ENCODE data around the gene TBKBP1. TPM values are rescaled to one million over a fixed set of nuclear protein-coding genes. Genes with fewer than 3 reads are reported as not detected.

Gene TBKBP1
- total RNA-seq, 1 experiment from 2014 or later = 3.8 TPM

Other genes starting within 250 kb of the TBKBP1 start
- gene NPEPPS, start 163.1 kb upstream of the TBKBP1 start, total RNA-seq (2014; rRNA removed) = 73.4 and 92.3 TPM in 2 replicates
- gene KPNB1, start 44.2 kb upstream of the TBKBP1 start, total RNA-seq (2014; rRNA removed) = 401 and 457 TPM in 2 replicates
- gene TBX21, start 39.1 kb downstream of the TBKBP1 start, total RNA-seq (2014; rRNA removed) = not detected in 2 replicates
- 15.3 and 21.4 TPM in 2 replicates for gene OSBPL7, start 127.6 kb downstream of the TBKBP1 start, total RNA-seq (2014; rRNA removed)
- 45.4 and 47.5 TPM in 2 replicates for gene MRPL10, start 137.4 kb downstream of the TBKBP1 start, total RNA-seq (2014; rRNA removed)
- 0.45 and 1.4 TPM in 2 replicates for gene LRRC46, start 137.5 kb downstream of the TBKBP1 start, total RNA-seq (2014; rRNA removed)
- 59.8 and 60.2 TPM in 2 replicates for gene SCRN2, start 147.1 kb downstream of the TBKBP1 start, total RNA-seq (2014; rRNA removed)
- gene SP6, start 157.0 kb downstream of the TBKBP1 start, total RNA-seq (2014; rRNA removed) = not detected in 2 replicates
- gene SP2, start 202.1 kb downstream of the TBKBP1 start, total RNA-seq (2014; rRNA removed) = 1.7 and 3.4 TPM in 2 replicates
- 47.6 and 54.1 TPM in 2 replicates for gene PNPO, start 247.4 kb downstream of the TBKBP1 start, total RNA-seq (2014; rRNA removed)